Posterior cingulate gyrus (tissue), 11 donors: ENCODE measurements around the gene ATXN1.

Experiments
- DNase-seq, 10 donors: peaks; one replicate each; pipeline versions ENCODE4 v3.0.0 to v3.0.0-alpha.2; 2020 to 2021; ENCODE audit warnings: mixed read lengths in 3 of 10
- intact Hi-C: fragments of 100-400 bp; cut with DNase I; formaldehyde crosslinking; loops from one replicate; pipeline ENCODE4 v1.15.1; 2023

The ATXN1 gene

DNA sequence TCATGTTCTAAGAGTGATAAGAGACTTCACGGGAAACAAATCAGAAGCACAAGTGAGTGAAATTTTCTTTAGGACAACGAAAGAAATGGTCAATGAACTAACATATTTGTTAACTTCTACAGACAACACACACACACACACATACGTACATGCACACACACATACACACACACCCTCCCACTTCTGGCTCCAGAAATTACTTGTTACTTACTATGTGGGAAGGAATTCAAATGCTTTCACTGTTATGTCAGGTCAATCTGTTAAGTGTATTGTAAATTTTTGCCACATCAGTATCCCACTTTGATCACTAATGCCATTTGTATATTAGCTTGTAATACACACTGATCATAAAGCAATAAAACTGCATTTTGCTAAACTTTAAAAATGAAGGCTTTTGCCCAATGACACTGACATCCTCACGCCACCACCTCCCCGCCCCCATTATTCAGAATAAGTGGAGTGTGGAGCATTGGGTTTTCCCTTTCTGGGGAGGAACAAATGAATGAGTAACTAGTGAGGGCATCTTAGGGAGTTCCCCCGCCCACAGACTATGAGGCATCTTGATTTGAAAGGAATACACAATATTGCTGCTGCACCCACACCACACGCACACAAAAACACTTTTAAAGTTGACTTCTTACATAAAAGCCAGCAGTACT, 76.2 kb downstream of the ATXN1 start:
- no peak for DNase-seq
- intact Hi-C loops = no loop called here

DNA sequence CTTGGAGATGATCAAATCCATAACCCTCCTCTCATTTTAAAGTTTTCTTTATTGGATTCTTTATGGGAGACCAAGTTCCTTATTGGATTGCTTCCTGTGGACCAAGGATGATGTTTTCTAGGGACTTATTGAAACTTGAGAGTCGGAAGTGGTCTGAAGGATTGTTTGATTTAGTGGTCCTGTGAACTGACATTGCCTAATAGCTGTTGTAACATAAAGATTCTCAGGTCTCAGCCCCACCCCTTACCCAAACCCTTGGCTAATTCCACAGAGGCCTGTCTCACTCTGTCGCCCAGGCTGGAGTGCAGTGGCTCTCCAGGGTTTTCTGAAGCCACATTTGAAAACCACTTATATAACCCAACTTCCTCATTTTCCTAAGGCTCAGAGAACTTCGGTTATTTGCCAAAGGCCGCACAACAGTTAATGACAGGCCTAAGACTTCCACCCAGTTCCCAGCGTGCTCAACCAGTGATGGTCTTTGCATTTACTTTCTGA, 77.0 kb downstream of the ATXN1 start:
- DNase-seq = no peak
- intact Hi-C loops = no loop called here

GRCh38 chr6:16683641-16684194, 77.5 kb downstream of the ATXN1 start:
- no peak for DNase-seq
- intact Hi-C loops = no loop called here

- no peak for DNase-seq
- intact Hi-C loops = no loop called here
Observed at GRCh38 chr6:16681260-16681873, 79.9 kb downstream of the ATXN1 start.

DNA sequence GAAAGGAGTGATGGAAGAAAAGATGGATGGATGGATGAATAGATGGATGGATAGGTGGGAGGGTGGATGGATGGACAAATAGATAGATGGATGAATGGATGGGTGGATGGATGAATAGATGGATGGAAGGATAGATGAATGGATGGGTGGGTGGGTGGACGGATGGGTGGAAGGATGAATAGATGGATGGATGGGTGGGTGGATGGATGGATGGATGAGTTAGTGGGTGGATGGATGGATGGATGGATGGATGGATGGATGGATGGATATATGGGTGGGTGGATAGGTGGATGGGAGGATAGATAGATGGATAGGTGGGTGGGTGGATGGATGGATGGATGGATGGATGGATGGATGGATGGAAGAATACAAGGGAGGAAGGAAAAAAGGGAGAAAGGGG, 82.2 kb downstream of the ATXN1 start:
- intact Hi-C loops = no loop called here
- no peak for DNase-seq

DNA sequence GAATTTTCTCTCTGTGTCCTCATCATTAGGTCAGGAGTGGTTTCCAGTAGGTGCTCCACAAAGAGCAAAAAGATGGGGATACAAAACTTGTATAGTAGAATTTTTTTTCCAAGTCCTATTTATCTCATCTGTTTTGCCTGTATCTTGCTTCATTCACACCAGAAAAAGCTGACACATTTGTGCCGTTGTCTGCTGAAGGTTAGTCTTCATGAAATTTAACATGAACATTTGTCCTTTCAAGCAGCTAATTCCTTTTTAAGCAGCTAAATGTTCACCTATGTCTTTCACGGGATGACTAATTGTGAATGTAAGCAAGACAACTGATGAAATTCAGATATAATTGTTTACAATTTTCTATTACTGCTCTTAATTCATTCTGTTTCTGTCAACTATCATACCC, 83.8 kb downstream of the ATXN1 start:
- no peak for DNase-seq
- intact Hi-C loops = no loop called here

DNA sequence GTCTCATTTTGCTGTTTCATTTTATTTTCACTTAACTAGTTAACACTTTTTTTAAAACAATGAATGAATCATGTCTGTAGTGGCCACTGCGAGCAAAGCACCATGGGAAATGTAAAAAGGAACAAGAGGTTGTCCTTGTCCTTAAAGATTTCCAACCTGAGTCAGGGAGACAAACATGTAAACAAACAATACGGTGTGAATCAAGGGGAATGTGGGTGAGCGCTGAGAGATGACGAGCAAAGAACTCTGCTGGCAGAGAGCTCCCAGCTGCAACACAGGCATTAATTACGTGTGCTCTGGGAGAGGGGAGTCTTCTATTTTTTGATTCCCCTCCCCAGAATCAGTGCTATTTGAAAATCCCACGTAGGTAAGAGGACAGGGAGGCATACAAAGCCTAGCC, 84.3 kb downstream of the ATXN1 start:
- intact Hi-C loops = no loop called here
- DNase-seq = no peak

DNA sequence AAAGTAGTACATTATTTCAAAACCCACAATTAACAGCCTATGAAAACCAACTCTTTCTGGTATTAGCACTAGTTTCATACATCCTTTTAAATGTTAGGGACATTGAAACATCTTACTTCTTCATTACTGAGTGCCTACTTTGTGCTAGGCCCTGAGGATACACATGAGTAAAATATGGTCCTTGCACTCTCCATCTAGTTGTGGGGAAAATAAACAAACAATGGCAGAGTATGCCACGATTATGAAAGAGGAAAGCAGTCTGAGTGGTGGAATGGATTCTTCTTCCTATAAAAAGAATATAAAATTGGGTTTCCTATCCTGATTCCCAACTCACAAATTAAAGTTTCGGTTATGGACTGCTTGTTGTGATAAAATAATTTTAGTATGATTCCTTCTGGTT, 84.9 kb downstream of the ATXN1 start:
- no peak for DNase-seq
- intact Hi-C loops = no loop called here

DNA sequence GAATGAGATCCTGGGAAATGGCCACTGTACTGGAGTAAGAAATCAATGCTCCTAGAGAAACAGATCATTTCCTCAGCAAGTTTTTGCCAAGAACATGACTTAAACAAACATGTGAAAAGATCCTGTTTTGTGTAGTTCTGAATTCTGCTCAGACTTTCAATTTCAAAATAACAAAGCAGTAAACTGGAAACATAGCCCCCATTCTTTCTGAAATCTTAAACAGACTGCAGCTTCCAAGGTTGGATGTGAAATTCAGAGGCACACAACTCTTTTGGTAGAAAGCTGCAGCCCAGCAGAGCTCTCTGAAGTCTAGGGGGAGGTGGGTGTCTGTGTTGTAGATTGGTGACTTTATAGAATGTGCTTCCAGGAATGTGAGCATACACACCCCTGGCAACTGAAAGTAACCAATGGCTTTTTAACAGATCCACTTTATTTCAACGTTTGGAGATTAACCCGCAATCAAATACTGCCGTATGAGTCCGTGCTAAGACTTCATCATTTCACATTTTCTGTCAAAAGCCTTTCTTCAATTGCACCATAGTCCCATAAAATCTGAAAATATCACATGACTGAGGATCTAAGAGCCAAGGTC, 86.4 kb downstream of the ATXN1 start:
- intact Hi-C loops = no loop called here
- DNase-seq = no peak

GRCh38 chr6:16673011-16673797, 88.1 kb downstream of the ATXN1 start:
- intact Hi-C loops = no loop called here
- DNase-seq = no peak

DNA sequence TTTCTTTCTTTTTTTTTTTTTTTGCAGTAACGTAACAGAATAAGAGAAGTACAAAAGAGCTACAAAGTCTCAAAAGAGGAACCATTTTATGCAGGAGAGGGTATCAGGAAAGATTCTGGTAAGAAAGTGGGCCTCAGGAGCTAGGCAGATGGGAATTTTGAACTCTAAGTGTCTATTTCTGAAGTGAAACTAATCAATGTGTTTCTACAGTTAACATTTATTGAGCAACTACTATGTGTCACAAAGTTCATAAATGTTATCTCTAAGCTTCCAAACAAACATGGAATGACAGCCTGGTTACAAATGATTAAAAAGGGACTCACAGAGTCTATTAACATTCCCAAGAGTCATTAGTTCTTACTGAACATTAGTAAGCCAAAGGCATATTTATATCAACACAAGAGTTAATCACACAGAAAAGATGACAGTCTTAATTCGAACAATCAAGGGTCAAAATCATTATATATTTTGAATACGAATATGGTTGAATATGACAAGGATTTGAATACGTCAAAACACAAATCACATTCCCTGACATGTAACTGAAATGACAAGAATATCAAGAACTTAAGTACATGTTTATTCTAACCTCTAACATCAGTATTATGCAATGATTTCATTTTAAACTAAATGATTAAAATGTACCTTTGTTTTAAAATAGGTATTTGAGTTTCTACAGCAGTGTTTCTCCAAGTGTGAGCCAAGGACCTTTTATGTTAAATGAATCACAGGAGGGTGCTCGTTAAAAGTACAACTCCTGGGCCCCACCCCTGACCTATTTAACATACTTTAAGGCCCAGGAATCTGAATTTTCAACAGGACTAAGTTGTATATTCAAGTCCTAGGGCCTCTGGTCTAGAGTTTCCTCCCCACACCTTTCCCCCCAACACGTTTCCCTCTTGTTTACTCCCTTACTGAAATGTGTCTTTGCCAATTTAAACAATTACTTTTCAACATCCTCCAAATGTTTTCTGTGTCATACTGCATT, 89.7 kb downstream of the ATXN1 start:
- intact Hi-C loops = no loop called here
- no peak for DNase-seq

DNA sequence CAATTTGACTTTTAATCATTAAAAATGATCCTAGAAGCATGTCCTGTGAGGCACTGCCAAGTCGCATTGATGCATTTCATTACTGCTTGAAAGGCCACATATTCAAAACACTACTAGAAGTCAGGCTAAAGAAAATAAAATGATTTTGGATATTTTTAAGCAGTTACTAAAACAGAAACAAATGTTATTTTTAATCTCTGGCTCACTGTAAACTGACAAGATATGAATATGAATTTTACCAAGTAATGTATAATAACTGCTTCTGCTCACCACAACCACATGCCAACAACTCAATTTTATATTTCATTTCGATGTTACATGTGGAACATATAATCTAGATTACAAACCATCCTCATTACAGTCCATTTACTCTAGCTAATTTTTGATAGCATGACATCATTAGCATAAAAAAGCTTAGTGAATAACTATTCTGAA, 90.6 kb downstream of the ATXN1 start:
- intact Hi-C loops = no loop called here
- DNase-seq = no peak

GRCh38 chr6:16670183-16670582, 91.1 kb downstream of the ATXN1 start:
- intact Hi-C loops = no loop called here
- no peak for DNase-seq

DNA sequence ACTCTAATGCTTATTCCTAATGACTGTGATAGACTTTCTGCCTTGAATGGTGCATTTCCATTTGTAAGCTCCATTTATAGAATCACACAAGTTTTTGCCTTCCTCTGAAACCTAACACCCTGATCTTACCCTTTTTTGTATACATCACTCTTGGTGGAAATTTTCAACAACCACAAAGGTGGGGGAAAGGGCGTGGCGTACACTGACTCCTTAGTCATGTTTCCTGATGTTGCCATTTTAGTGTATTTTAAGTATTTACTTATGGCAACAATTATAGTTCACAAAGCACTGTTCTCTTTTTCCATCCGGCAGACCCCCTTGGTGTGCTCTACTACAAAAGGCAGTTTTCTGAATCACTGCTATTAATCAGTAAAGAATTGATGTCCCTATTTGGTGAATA, 92.0 kb downstream of the ATXN1 start:
- intact Hi-C loops = no loop called here
- DNase-seq = no peak

DNA sequence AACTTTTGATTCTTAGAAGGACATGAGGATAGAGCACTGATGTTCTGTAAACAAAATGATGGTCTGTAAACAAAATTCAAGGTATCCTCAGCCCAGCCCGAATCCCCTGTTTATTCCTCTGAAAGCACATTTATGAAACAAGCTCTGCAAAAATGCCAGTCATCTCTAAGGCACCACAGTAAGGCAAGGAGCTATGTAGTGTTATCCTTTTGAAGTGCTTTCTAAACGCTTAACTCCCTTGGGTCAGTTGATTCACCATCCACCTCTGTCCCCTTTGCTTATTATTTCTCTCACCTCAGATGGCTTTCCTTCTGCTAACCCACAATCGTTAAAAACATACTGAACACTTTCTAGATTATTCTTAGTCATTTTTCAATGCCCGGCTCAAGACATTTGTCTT, 93.8 kb downstream of the ATXN1 start:
- DNase-seq = no peak
- intact Hi-C loops = no loop called here

DNA sequence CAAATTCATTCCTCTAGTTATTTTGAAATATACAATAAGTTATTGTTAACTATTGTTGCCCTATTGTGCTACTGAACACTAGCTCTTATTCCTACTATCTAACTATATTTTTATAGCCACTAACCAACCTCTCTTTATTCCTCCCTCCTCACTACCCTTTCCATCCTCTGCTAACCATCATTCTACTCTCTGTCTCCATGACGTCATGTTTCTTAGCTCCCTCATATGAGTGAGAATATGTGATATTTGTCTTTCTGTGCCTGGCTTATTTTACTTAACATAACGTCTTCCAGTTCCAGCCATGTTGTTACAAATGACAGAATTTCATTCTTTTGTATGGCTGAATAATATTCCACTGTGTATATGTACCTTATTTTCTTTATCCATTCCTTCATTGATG, 95.3 kb downstream of the ATXN1 start:
- no peak for DNase-seq
- intact Hi-C loops = no loop called here

- DNase-seq = no peak
- intact Hi-C loops = no loop called here
Observed at GRCh38 chr6:16665182-16665581, 96.1 kb downstream of the ATXN1 start.

- intact Hi-C loops = no loop called here
- no peak for DNase-seq
Observed at GRCh38 chr6:16663901-16664300, 97.4 kb downstream of the ATXN1 start.

GRCh38 chr6:16660157-16660497, 101.1 kb downstream of the ATXN1 start:
- intact Hi-C loops = no loop called here
- DNase-seq = no peak
